NCI-H2171 (cell line): ENCODE results near the gene POTEH.
"Not testable (repeated sequence)": the region's sequence is repeated elsewhere in the genome, so short reads cannot be mapped to it uniquely, and the experiment has no call there.

Experiments used
- DNase-seq: peaks from one replicate; lab custom pipeline; 2025; lab: John Stamatoyannopoulos, UW

POTEH gene

DNA sequence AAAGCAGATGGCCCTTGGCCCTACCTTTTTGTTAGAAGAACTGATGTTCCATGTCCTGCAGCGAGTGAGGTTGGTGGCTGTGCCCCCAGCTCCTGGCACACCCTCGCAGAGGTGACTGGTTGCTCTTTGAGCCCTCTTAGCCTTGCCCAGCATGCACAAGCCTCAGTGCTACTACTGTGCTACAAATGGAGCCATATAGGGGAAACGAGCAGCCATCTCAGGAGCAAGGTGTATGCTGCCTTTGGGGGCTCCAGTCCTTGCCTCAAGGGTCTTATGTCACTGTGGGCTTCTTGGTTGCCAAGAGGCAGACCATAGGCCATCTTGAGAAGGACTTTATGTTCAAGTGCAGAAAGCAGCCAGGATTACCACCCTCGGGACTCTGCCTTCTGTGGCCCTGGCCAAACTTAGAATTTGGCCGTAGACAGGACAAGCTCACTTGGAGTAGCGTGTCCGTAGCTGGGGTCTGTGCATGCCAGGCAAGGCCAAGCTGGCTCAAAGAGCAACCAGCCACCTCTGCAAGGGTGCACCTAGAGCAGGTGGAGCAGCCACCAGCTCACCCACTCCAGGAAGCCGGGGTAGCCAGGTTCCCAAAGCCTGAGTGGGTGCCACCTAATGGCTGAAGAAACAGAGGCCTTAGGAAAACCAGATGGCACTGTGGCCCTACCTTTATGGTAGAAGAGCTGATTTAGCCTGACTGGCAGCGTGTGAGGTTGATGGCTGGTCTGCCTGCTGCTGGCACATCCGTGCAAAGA lies 48.5 kb downstream of the POTEH start:
- DNase-seq: not testable (repeated sequence)

DNA sequence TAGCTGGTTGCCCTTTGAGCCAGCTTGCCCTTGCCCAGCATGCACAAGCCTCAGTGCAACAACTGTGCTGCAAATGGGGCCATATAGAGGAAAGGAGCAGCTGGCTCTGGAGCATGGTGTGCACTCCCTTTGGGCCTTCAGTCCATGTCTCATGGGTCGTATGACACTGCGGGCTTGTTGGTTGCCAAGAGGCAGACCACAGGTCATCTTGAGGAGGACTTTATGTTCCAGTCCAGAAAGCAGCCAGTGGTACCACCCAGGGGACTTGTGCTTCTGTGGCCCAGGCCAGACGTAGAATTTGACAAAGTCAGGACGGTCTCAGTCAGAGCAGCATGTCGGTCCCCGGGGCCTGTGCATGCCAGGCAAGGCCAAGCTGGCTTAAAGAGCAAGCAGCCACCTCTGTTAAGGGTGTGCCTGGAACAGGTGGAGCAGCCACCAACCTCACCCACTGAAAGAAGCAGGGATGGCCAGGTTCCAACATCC lies 49.1 kb downstream of the POTEH start:
- DNase-seq: not testable (repeated sequence)

DNA sequence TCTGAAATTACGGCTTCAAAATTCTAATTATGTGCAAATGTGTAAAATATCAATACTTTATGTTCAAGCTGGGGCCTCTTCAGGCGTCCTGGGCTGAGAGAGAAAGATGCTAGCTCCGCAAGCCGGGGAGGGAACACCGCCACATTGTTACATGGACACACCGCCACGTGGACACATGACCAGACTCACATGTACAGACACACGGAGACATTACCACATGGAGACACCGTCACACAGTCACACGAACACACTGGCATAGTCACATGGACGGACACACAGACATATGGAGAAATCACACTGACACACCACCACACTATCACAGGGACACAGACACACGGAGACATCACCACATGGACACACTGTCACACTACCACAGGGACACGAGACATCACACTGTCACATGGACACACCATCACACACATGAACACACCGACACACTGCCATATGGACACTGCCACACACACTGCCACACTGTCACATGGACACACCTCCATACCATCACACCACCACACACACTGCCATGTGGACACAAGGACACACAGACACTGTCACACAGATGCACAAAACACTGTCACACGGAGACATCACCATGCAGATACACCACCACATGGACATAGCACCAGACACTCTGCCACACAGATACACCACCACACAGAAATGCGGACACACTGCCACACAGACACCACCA lies 58.0 kb downstream of the POTEH start:
- not testable (repeated sequence) for DNase-seq

DNA sequence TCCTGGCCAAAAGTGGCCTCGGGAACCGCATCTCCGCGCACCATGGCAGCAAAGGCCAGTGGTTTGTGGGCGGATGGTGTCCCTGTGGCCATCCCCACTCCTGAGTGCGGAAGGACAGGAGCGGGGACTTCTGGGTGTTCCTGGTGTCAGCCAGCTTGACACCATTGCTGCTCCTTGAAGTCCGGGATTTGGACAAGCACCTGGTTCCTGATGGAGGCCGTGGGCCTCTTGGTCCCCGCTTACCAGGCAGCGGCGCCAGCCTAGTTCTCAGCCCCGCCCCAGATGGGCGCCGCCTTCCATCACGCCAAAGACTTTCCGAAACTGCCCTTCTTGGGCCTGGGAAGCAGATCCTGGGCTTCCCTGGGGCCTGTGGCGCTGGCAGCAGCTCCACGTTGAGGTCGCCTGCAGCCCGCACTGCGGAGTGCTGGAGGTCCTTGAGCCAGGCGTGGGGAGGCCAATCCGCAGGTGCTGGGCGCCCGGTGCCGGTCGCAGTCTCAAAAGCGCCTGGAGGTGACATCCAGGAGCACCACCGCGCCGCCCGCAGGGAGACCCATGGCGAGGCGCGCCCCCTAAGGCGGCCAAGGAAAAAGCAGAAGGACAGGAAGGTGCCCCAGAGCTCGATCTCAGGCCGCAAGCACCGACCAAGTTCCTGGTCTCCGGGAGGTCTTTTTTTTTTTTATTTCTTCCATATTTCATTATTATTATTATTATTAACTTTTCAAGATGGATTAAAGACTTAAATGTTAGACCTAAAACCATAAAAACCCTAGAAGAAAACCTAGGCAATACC lies 59.5 kb downstream of the POTEH start:
- not testable (repeated sequence) for DNase-seq

DNA sequence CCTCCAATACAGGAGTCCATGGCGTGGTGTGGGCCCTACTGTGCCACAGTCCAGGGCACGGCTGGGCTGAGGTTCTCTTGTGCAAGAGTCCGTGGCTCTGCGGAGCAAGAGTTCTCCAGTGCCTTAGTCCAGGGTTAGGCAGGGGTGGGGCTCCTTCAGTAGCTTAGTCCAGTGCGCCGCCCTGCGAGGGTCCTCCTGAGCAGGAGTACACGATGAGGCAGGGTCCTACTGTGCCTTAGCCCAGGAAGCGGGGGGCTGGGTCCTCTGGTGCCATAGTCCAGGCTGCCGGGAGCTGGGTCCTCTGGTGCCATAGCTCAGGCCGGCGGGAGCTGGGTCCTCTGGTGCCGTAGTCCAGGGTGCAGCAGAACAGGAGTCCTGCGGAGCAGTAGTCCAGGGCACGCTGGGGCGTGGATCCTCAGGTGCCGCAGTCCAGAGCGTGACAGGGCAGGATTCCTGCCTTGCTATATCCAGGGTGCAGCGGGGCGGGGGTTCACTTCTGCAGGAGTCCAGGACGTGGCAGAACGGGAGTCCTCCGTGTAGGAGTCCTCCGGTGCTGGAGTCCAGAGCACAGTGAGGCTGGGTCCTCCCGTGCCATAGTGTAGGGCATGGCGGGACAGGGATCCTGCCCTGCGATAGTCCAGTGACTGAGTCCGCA lies 69.7 kb downstream of the POTEH start:
- DNase-seq: not testable (repeated sequence)

DNA sequence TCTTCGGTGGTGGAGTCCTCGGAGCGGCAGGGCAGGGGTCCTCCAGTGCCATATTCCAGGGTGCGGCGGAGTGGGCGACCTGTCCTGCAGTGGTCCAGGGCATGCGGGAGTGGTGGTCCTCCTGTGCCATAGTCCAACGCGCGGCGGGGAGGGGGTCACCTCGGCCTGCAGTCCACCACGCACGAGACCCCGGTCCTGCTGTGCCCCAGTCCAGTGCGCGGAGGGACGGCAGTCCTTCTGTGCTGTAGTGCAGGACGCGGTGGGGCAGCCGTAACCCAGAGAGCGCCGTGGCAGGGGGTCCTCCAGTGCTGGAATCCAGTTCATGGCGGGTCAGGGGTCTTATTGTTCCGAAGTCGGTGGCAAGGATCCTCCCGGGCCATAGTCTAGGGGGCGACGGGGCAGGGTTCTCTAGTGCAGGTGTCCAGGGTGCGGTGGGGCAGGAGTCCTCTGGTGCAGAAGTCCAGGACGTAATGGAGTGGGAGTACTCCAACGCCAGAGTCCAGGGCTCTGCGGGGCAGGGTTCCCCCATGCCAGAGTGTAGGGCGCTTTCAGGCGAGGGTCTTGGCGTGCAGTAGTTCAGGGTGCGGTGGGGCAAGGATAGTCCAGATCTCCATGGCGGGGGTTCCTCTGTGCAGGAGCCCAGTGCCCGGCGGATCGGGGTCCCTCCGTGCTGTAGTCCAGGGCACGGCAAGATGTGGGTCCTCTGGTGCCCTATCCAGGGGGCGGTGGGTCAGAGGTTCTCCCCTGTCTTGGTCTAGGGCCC lies 70.7 kb downstream of the POTEH start:
- DNase-seq: not testable (repeated sequence)

DNA sequence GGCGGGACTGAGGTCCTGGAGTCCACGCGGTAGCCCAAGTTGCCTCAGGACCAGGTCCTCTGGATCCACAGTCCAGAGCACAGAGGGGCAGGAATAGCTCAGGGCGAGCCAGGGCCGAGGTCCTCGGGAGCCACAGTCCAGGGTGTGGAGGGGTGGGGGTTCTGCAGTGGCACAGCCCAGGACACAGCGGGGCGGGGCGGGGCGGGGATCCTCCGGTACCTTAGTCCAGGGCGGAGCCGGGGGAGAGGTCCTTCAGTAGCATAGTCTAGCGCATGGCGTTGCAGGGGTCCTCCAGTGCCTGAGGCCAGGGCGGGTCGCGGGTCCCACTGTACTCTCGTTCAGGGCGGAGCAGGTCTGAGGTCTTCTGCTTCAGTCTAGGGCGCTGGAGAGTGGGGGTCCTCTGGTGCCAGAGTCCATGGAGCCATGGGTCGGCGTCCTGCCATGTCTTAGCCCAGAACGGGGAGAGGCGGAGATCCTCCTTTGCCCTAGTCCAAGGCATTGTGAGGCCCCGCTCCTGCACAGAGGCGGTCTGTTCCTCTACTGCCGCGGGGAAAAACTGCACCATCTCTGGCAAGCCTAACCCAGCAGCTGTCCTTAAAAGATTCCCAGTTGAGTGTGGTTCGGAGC lies 71.4 kb downstream of the POTEH start:
- not testable (repeated sequence) for DNase-seq

DNA sequence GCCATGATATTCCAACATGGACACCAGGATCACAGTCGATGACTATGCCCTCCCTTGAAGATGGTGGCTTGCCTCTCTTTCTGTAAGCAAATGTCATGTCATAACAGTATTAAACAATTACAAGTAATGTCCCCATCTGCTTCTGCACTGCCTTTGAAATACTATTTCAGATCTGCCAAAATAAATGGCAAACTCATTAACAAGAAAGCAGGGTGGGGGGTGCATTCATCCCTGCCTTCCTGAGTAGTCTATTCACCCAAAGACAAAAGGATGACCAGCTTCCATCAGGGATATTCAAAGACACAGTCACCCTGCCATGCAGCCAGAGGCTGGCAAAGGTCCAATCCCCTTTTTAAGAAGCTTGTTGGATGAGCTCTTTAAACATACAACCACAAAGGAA lies 73.7 kb downstream of the POTEH start:
- not testable (repeated sequence) for DNase-seq
